KG1 (cell line): ENCODE measurements around the gene ETV6.

Experiments used
- DNase-seq: peaks from one replicate; lab custom pipeline; 2025; lab: John Stamatoyannopoulos, UW

The ETV6 gene

DNA sequence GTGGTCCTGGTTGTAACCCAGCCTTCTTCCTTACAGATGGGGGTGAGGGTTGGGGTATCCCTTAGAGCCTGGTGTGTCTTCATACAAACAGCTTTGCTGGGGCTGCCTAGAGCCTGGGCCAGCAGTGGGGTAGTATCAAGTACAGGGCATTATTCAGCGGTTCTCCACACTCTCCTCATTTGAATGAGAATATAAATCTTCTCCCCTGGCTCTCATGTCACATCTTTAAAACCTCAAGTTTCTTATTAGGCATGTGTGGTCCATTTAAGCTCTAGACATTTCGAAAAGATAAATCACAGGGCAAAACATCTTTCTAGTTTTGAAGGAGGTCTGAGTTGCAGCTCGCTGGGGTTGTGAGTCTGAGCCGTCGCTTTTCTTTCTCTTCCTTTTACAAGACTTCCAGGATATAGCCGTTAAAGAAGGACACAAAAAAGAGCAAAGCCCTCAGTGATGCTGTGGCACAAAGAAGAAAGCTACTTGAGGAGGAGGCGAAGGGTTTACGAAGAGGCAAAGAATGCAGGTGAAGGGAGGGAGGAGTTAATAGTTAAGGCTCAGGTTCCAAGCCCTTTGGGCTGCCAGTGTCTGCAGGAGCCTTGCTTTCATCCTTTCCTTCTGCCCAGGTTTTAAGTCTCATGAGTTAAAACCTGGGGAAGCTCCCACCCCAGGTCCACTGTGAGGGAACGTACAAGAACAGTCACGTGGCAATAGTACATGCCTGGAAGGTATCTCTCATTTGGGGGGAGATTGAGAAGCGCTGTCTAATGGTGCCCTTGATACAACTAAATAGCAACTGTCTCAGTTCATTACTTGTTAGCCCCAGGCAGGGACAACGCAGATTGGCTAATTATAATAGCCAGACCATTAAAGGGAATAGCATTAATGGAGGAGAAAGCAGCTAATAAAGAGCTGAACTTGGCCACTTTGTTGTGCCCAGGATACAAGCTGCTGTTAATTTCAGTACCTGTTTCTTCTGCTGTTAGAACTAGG lies 94.2 kb downstream of the ETV6 start:
- DNase-seq: no peak

DNA sequence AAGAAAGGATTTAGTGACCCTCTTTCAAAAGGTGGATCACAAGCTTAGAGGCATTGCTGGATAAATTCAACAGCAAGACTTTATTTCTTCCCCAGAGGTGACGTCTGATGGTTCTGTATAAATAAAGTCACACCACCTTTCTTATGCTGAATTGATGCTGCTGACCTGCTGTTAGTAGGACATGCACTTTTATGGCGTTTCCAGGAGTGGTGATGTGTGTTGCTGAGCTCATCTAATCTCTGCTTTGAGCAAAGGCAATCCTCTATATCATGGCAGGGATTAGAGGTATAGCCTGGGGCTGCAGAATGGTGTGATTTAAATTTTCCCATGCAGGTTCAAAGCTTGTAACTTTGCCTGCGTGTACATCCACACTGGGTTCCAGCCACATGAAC lies 94.9 kb downstream of the ETV6 start:
- DNase-seq: no peak

DNA sequence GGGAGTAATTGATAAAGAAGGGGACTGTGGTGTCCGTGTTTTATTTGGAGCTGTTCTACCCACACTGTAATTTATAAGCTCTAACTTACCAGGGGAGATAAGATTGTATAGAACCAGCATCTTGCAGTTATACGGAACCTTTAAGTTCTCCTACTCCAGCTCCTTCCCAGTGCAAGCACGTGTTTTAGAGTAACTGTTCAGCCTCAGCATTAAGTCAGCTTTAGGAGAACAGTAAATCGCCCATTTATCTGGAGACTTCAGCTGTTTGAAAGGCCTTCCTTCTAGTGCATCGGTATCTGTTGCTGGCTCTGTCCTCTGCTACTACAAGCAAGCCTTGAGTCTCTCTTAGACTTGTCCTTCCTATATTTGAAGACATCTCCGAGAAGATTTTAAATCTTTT lies 95.6 kb downstream of the ETV6 start:
- DNase-seq: no peak

- DNase-seq: peak; percentile 7
These were observed 96.7 kb downstream of the ETV6 start for GRCh38 chr12:11746024-11746771.

GRCh38 chr12:11746940-11747716 lies 97.7 kb downstream of the ETV6 start:
- DNase-seq: no peak

- no peak for DNase-seq
These were observed 98.5 kb downstream of the ETV6 start for GRCh38 chr12:11747969-11748368.

GRCh38 chr12:11748903-11749302 lies 99.4 kb downstream of the ETV6 start:
- no peak for DNase-seq

DNA sequence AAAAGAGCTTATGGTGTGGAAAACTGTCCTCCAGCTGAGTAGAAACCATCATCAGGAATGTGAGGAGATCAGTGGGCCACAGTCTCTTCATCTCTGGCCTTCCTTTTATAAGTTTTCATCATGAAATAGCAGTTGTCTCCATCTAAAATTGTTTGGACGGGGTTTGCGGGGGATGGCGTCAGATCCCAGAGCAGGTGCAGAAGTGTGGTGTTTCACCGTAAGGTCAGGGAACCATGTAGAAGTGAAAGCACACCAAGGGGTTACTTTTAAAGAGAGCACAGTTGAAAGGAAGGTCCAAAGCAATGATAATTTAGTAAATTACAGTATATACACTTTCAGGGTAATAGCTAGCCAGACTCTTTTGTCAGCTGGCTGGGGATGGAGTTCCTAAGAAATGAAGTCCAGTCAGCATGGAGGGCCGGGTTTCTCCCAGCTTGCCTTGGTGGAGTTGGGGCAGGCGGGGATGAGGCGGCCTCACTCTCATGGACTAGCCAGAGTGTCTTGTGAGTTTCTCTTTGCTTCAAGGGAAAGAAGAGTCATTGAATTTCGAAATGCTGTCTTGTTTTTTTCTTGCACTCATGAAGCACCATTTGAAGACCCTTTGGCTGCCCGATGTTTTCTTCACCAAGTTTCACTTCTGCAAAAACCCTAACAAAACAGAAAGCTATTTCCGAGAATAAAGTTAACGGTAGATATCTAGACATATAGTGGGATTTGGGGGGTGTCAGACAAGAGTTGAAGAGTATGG lies 100.6 kb downstream of the ETV6 start:
- DNase-seq: no peak

DNA sequence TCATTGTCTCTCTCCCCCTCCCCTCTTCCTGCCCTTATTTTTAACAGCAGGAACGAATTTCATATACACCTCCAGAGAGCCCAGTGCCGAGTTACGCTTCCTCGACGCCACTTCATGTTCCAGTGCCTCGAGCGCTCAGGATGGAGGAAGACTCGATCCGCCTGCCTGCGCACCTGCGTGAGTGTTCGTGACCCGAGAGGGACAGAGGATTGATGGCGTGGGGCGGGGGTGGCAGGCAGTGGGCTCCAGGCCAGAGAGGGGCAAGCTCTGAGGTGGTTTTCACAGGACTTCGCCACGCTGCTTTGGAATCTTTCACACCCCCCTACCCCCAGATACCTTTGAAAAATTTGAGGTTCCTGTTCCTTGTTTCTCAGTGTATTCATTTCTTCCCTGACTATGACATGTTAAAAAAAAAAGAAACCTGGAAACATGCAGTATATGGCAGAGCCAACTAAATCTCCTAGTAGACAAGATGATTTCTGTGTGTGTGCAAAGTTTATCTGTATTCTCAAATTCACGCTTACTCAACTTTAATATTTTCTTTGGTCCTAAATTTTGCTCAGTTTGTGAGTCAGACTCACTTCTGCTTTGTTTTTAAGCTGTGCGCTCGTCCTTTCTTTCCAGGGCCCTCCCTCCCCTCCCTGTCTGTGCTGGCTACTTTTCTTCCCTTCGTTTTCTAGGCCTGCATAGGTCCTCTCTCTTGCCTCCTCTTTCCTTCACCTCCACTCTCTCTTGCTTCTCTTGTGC lies 103.1 kb downstream of the ETV6 start:
- DNase-seq: no peak

DNA sequence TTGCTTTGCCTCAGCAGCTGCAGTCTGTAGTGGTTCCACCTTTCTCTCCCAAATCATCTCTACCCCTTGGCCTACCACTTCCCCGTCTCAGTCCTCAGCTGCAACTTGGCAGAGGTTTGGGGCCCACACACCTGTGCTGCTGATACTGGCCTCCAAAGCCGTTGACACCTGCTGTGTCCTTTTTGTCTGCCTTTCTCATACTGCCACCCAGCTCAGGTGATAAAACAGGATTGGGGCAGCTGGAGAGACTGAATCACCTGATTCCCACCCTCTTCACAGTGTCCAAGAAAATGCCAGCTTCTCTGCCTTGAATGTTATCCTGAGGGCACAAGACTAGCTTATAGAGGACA lies 103.7 kb downstream of the ETV6 start:
- DNase-seq: no peak

DNA sequence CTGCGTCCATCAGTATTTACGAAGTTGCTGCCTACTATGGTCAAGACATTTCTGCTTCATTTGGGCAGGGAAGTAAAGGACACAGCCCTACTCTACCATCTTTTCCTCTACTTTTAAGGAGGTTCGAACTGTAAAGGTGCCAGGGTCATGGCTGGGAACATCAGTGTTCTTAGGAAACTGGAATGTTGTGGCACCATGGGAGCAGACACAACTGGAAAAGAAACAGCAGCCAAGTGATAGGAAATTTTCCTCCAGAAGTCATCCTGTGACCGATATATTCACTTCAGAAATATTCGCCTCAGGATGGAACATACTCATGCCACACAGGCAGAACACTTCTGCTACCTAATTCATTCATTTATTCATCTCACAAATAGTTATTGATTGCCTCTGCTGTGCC lies 104.4 kb downstream of the ETV6 start:
- DNase-seq: no peak

DNA sequence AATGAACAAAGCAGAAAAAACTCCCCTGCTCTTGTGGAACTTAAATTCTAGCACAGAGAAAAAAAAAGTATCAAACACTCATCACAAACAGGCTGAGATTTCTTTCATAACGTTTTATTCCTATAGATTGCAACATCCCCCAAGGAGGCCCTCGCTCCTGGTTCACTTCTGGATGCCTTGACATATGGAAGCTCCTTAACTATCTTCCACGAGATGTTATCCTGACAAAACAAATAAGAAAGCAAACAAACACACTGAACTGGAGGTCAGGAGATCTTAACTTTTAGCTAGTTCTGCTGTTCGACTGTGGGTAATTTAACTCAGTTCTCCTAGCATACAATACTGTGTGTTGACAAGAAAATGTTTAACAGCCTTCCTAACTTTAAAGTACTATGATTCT lies 104.8 kb downstream of the ETV6 start:
- DNase-seq: no peak

- no peak for DNase-seq
These were observed 105.9 kb downstream of the ETV6 start for GRCh38 chr12:11755302-11755930.

GRCh38 chr12:11756022-11756421 lies 106.5 kb downstream of the ETV6 start:
- DNase-seq: no peak

- no peak for DNase-seq
These were observed 107.0 kb downstream of the ETV6 start for GRCh38 chr12:11756523-11756922.

DNA sequence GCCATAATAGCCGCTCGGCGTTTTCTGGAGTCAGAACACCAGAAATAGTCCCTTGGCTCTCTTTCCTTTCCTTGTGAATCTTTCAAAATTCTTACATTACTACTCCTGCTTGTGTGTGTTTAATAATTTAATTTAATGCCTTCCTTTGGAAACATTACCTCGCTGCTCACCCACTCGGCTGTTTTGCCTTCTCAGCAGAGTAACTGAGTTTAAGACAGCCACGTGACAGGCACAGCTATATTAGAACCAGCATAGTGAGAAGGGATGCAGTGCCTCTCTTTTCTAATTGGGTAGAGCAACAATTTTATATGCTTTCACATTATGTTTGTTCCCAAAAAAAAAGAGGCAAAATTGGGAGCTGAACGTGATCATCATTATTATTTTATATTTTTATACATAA lies 107.6 kb downstream of the ETV6 start:
- DNase-seq: no peak

GRCh38 chr12:11757531-11757930 lies 108.1 kb downstream of the ETV6 start:
- DNase-seq: no peak

- DNase-seq: no peak
These were observed 108.6 kb downstream of the ETV6 start for GRCh38 chr12:11758087-11758486.

DNA sequence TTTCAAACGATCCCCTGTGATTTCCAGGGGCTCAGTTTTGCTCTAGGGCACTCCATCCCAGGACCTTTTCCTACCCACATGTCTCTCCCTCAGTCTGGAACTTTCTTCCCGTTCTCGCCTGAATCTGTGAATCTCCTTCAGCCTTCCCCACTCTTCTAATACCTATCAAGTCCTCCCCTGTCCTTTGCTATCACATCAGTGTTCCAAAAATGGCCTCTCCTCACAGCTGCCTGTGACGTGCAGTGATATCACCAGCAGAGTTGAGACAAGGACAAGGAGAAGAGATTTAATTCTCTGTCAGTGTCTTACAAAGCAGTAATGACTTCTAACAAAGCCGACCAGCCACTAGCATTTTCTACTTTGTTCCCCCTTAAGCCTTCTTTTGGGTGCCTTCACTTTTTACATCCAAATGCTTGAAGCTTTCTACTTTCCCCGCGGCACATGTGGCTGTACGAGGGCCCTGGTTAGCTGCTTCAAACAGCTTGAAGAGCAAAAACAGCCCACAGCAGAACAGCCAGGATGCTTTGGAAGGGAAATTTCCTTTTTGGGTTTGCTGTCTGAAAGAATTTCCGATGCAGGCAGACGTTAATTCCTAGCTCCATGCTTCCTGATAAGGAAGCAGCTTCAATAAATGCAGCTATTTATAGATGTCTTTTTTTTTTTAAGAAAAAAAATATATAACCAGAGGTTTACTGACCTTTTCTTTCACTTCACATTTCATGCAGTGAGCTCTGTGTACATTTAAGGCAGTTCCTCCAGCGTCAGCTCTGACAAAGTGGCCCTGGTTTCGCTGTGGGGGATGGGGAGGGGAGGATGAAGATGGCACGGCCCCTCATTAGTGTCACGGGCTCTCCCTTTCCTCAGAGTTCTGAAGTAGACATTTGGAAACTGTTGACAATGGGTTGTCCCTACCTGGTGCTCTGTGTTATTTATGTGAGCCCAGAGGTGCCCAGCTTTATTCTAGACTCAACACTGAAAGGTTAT lies 109.3 kb downstream of the ETV6 start:
- DNase-seq: no peak
